Stimulated activated CD4-positive, alpha-beta T cell treated with anti-CD3 and anti-CD28 coated beads, Interleukin-2, amount 100 ng/mL, for 48 hours (primary cell): ENCODE measurements around the gene COG6.

ENCODE experiments used
- DNase-seq, 2 donors: peaks; one replicate each; pipeline ENCODE4 v3.0.0-alpha.2; 2020

Gene COG6

DNA sequence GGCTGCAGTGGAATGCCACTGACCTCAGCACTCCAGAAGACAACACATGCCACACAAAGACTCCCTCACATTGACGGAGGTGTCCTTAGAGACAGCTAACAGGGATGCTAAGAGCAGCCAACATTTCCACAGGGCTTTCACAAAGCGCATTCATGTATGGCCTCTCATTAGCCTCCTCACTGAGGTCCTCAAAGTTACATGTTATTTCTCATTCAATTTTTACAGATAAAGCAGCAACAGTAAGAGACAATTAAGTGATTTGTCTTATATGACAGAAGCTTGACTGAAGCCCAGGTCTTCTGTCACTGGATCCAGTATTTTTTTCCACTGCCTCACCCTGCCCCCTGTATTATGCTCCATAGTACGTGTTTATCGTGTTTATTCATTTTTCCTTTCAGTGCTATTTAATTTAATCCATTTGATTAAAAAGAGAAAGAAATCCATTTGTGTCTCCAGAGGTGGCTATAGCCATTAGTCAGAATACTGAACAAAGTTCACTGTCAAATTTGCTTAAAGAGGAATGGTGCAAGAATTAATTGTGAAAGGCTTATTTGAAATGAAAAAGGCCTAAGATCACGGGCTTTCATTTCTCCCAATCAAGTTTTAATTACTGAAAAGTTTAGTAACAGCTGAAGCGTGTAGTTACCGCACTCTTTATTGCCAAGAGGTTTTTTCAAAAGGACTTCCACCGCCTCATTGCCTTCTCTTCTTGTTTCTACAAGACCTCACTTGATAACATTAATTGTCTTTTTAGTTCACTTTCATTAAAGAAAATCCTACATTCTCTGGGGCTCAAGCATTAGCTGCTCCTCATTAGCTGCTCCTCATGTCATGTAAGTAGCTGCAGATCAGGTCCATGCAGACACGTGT, 115.0 kb downstream of the COG6 start:
- DNase-seq, result no peak

- DNase-seq, result no peak
These were observed 118.4 kb downstream of the COG6 start for GRCh38 chr13:39773833-39774232.

GRCh38 chr13:39776439-39776838, 121.0 kb downstream of the COG6 start:
- no peak for DNase-seq

- DNase-seq, result no peak
These were observed 121.6 kb downstream of the COG6 start for GRCh38 chr13:39777021-39777420.

DNA sequence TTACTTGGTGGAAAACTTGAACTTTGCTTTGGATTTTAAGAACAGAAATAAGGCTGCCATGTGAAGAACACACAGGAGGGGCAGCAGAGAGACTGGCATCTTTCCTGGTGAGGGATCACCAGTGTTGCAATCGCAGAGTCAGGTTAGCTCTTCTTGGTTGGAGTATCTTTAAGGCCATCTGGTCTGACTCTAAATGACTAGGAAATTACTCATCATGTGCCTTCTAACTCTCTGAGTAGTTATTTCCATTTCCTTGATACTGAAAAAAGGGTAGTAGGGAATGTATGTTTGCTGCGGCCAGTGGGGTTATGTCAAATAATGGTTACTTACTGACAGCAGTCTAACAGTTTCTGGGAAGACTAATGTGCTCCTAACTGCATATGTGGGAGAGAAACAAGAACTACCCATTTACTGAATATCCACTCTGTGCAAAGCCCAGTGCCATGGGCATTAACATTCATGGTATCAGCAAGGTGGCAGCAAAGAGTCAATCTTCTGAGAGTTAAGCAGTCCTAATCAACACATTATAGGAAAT, 122.1 kb downstream of the COG6 start:
- DNase-seq, result peak in 1 of 2 donors; percentile 23

DNA sequence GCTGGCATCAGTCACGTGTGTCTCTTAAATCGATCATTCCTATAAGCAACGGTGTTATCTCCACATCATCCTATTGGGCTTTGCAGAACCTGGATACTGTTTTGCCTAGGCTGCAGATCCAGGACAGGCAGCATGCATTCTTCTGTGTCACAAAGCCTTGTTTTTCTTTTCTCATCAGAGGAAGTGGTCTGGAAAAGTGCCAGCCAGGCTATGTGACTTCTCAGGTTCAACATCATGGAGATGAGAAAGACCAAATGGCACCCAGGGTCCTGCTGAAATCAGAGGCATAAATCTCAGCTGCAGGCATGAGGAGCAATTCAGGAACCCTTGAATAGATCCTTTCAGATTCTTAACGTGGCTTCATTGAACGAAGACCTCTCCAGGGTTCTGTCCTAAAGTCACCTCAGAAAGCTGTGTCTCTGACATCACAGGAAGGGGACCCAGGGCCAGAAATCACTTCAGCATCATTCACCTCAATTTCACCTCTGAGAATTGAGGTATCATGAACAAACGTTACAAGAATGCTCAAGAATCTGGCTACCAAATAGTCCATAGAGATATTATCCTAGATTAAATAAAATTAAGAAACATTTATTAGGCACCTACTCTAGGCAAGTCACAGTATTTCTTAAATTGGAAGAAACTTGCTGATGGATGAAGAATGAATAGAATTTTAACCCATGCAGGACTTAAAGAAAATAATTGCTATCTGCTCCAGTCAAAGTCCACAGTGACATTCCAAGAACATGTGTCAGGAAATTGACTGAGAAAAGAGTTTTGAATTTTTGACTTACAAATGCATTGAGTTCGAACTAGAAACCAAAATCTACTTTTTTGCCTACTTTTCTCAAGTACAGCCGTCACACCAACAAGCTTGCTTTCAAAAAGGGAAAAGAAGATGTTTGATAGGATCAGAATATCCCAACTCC, 124.1 kb downstream of the COG6 start:
- no peak for DNase-seq

DNA sequence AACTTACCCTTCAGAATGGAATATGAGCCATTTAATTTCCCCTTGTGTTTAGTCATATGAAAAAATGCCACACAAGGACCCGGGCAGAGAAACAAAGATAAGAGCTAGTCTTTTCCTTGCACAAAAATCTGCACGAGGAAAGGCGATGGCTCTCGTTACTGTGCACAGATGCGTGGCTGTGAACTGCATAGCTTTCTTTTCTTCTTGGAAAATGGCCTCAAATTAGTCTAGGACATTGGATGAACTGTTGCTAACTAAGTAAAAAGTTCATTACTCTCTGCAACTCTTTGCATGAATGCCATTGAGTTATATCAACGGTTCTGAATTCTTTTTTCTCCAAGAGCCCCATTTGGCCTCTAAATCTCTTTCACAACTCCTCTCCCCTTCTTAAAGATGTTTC, 125.2 kb downstream of the COG6 start:
- DNase-seq, result no peak

DNA sequence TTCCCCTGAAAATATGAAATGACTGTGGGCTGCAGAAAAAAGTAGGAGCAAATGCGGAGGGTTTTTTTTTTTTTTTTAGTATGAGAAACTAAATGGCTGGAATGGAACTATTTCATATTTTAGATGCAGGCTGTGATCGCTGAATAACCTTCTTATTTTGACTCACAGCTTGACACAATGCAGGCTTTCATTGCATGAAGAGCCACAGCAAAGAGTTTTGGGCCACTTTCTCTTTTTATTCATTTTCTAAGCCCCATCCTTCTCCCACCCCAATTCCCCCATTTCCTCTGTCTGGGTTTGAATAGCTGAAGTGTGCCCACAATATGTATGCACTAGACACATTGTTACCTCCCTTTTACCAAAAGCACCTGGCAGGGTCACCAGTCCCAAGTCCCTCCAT, 125.9 kb downstream of the COG6 start:
- no peak for DNase-seq

DNA sequence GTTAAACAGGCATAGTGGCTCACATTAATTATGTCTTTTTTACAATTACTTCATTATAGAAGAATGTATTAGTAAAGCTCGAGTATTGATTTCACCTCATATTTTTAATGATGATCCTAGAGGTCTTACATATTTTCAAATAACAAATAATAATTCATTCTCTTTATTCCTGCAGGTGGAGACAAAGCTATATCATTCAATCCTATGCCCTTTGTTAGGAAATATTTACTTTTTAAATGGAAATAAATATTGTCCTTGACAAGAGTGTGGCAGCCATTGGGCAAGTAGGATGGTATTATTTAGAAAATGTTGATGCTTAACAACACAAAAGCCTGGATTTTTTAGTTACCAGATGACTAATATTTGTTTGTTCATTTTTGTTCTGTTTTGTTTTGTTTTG, 127.6 kb downstream of the COG6 start:
- no peak for DNase-seq

DNA sequence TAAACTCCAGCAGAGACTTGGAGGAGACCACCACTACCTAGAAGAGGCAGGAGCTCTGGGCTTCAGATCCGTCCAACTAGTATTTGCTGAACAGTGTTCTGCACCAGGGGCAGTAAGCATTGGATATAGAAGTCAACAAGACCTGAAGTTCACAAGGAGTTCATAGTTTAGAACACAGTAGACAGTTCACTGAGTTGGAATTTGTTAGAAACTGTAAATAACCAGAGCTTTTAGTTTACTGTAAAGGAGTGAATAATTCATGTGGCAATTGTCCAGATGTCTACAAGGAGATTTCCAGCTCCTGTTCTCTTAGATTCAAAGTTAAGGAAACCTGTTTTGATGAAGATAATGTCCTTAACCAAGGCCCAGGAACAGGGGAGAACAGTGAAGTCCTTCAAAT, 128.9 kb downstream of the COG6 start:
- DNase-seq, result no peak

- DNase-seq, result no peak
These were observed 130.6 kb downstream of the COG6 start for GRCh38 chr13:39786091-39786490.

- DNase-seq, result no peak
These were observed 131.6 kb downstream of the COG6 start for GRCh38 chr13:39787086-39787487.

DNA sequence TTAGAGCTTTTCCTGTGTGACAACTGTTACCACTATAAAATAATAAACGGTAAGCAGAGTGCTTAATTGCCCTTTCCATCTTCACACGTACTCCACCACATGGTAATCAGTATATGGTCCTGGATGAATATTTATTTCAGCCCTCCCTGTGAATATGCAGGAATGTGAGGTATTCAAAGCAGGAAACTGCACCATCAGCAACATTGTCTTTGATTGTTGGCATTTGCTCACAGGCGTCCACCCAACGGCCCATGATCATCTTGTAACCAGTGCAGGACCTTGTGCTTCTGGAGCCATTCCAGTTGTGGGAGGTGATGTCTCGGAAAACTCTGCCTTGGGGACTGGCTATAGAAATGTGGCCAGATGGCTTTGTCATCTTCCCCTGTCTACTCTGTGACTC, 132.6 kb downstream of the COG6 start:
- no peak for DNase-seq

DNA sequence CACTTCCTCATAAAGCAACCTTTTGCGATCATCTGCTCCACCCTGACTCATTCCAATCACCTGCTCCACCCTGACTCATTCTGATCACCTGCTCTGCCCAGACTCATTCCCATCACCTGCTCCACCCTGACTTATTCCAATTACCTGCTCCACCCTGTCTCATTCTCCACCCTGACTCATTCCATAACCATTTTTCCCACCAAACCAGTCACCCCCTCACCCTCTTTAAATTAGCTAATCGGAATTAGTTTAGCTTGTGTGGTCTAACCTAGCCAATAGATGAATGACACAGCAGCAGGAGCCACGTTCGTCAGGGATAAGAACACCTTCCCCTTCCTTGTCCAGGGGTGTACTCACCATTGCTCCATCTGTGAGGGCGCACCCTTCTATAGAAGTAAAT, 134.0 kb downstream of the COG6 start:
- no peak for DNase-seq
